Caco-2 (cell line): ENCODE results near the gene CBFA2T2. TPM values are rescaled to one million over a fixed set of nuclear protein-coding genes. Genes with fewer than 3 reads are reported as not detected.
"Not testable (repeated sequence)": the region's sequence is repeated elsewhere in the genome, so short reads cannot be mapped to it uniquely, and the experiment has no call there.

Experiments used
- BruUV-seq: library from RNA; stranded (reverse); fragments of 400-500 nt; replicated peaks from 2 replicates; lab custom pipeline; 2021; lab: Mats Ljungman, UMichigan
- CTCF ChIA-PET: fragments of 300-600 bp; sonication (Branson Sonifier 250); formaldehyde crosslinking; loops from one replicate; lab custom pipeline; 2022; ENCODE audit warnings: antibody characterized with exemption; lab: Charles Lee
- POLR2A ChIA-PET: fragments of 300-600 bp; sonication (Branson Sonifier 250); formaldehyde crosslinking; loops from one replicate; lab custom pipeline; 2022; ENCODE audit warnings: antibody characterized with exemption; lab: Charles Lee
- DNase-seq, 2 experiments: peaks; one replicate each; pipeline versions ENCODE4 v3.0.0 to v3.0.0-alpha.2; 2020 to 2022
- H3K27me3 ChIP-seq: replicated peaks from 2 replicates; pipeline ENCODE4 v1.6.0; 2011; ENCODE audit warnings: low read length; ENCODE audit not compliant: control insufficient read depth, insufficient read depth
- H3K36me3 ChIP-seq: 2 replicates; pipeline ENCODE4 v1.5.1; 2011; ENCODE audit warnings: low read length; ENCODE audit not compliant: control insufficient read depth, insufficient read depth
- H3K4me1 ChIP-seq: fragments of 250-450 bp; sonication (Bioruptor Pico); 2 replicates; pipeline ENCODE4 v1.5.1; 2020; ENCODE audit warnings: mild to moderate bottlenecking
- H3K4me3 ChIP-seq: 2 replicates; pipeline ENCODE4 v1.5.1; 2011; ENCODE audit warnings: low read depth, mild to moderate bottlenecking, control low read depth, low read length
- H3K9me3 ChIP-seq: fragments of 250-450 bp; sonication (Bioruptor Pico); 2 replicates; pipeline ENCODE4 v1.5.1; 2020; ENCODE audit warnings: mild to moderate bottlenecking, moderate library complexity
- H3K27ac Mint-ChIP-seq: one replicate; pipeline ENCODE4 v1.8.0; 2022; ENCODE audit warnings: mixed read lengths; ENCODE audit not compliant: unreplicated experiment
- H3K27me3 Mint-ChIP-seq: one replicate; pipeline ENCODE4 v1.8.0; 2022; ENCODE audit warnings: mixed read lengths; ENCODE audit not compliant: insufficient read depth, unreplicated experiment
- H3K36me3 Mint-ChIP-seq: one replicate; pipeline ENCODE4 v1.8.0; 2022; ENCODE audit warnings: mild to moderate bottlenecking, mixed read lengths; ENCODE audit not compliant: insufficient read depth, unreplicated experiment
- H3K4me1 Mint-ChIP-seq: one replicate; pipeline ENCODE4 v1.8.0; 2022; ENCODE audit warnings: low read depth, mixed read lengths; ENCODE audit not compliant: unreplicated experiment
- H3K4me3 Mint-ChIP-seq: one replicate; pipeline ENCODE4 v1.8.0; 2022; ENCODE audit warnings: mild to moderate bottlenecking, moderate library complexity, mixed read lengths; ENCODE audit not compliant: unreplicated experiment
- H3K9me3 Mint-ChIP-seq: one replicate; pipeline ENCODE4 v1.8.0; 2022; ENCODE audit warnings: mixed read lengths; ENCODE audit not compliant: unreplicated experiment
- intact Hi-C: fragments of 100-400 bp; cut with micrococcal nuclease; formaldehyde crosslinking; loops from one replicate; pipeline ENCODE4 v1.10.0; 2022; ENCODE audit not compliant: unreplicated experiment
- total RNA-seq: library from RNA; stranded (reverse); gene quantifications from 2 replicates; pipeline ENCODE4 v1.2.3, GENCODE V29; 2022
- TF ChIP-seq, protein P1 (sequence below), 2 experiments: fragments of 200-600 bp in 1 of 2; IDR thresholded peaks; 1 replicate in 1 of 2; 2 replicates in 1 of 2; pipeline versions ENCODE4 v1.5.1 to v1.8.0; 2011 to 2022; ENCODE audit warnings: antibody characterized with exemption in 1 of 2, control low read depth in 1 of 2, inconsistent platforms in 1 of 2, low read depth in 1 of 2, low read length in 1 of 2, mild to moderate bottlenecking in 1 of 2, moderate library complexity in 1 of 2; ENCODE audit not compliant: insufficient read depth in 1 of 2, severe bottlenecking in 1 of 2, unreplicated experiment in 1 of 2

Gene CBFA2T2
- total RNA-seq, 1 experiment from 2014 or later, result 30.6 TPM

DNA sequence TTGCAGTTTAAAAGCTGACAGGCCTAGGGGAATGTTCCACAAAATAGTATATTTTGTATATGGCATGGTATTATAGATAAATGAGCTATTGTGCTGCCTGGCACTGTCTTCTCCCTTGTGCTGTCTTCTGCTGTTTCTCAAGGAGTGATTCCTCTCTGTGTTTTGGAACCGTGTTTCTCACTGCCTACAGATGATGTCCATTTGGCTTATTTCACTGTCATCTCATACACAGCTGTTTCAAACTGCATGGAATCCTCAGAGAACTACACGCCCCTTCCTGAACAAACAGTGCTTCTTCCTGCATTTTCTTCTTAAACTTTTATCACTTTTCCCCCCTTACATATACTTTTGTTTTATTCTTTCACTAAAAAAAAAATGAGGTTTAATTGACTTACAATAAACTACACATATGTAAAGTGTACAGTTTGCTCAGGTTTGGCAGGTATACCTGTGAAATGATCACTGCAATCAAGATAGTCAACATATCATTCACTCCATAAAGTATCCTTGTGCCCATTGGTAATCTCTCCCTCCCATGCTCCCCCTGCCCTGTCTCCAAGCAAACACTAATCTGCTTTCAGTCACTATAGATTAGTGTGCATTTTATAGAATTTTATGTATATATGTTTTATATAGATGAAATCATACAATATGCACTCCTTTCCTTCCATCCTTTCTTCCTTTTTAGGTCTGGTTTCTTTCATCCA, 43.0 kb downstream of the CBFA2T2 start:
- TF ChIP-seq, protein P1, sequence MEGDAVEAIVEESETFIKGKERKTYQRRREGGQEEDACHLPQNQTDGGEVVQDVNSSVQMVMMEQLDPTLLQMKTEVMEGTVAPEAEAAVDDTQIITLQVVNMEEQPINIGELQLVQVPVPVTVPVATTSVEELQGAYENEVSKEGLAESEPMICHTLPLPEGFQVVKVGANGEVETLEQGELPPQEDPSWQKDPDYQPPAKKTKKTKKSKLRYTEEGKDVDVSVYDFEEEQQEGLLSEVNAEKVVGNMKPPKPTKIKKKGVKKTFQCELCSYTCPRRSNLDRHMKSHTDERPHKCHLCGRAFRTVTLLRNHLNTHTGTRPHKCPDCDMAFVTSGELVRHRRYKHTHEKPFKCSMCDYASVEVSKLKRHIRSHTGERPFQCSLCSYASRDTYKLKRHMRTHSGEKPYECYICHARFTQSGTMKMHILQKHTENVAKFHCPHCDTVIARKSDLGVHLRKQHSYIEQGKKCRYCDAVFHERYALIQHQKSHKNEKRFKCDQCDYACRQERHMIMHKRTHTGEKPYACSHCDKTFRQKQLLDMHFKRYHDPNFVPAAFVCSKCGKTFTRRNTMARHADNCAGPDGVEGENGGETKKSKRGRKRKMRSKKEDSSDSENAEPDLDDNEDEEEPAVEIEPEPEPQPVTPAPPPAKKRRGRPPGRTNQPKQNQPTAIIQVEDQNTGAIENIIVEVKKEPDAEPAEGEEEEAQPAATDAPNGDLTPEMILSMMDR (IDR thresholded peaks at IDR 0.05; ENCODE audit: insufficient read depth in 1 of 2, low read depth in 1 of 2, low read length in 1 of 2, severe bottlenecking in 1 of 2, unreplicated experiment in 1 of 2), result no peak
- no TSS peak for BruUV-seq
- Mint-ChIP-seq H3K27me3 (no peaks in the 10 kb centered on the region), H3K36me3 (no peaks in the 10 kb centered on the region), H3K4me3 (no peak overlapping the region), H3K27ac (no peak overlapping the region), H3K4me1 (peaks cover 25% of the 10 kb centered on the region), H3K9me3 (no peaks in the 10 kb centered on the region)
- intact Hi-C loops, result no loop called here
- ChIA-PET POLR2A (no interaction called here), CTCF (interaction anchor here (0.7 to 0.8 kb wide), 2 partner anchors 75 to 597 kb away, joined by 3 read pairs; no protein-coding TSS in a partner anchor)
- H3K27me3 ChIP-seq, result no peaks in the 10 kb centered on the region
- H3K4me3 ChIP-seq, result no peak overlapping the region
- H3K9me3 ChIP-seq, result no peaks in the 10 kb centered on the region
- no peak for DNase-seq
- H3K4me1 ChIP-seq, result no peaks in the 10 kb centered on the region; the same call in 1 of the 2 replicates
- no peaks in the 10 kb centered on the region for H3K36me3 ChIP-seq

DNA sequence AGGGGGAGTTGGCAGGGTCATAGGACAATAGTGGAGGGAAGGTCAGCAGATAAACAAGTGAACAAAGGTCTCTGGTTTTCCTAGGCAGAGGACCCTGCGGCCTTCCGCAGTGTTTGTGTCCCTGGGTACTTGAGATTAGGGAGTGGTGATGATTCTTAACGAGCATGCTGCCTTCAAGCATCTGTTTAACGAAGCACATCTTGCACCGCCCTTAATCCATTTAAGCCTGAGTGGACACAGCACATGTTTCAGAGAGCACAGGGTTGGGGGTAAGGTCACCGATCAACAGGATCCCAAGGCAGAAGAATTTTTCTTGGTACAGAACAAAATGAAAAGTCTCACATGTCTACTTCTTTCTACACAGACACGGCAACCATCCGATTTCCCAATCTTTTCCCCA, 45.8 kb downstream of the CBFA2T2 start:
- DNase-seq, H3K27me3 Mint-ChIP-seq, H3K9me3 Mint-ChIP-seq, H3K36me3 ChIP-seq, H3K4me1 ChIP-seq, CTCF ChIA-PET, intact Hi-C loops, H3K27ac Mint-ChIP-seq, H3K4me3 ChIP-seq, H3K36me3 Mint-ChIP-seq, H3K9me3 ChIP-seq, H3K27me3 ChIP-seq, BruUV-seq, POLR2A ChIA-PET, H3K4me3 Mint-ChIP-seq: not testable (repeated sequence)
- peaks cover 35% of the 10 kb centered on the region for H3K4me1 Mint-ChIP-seq

DNA sequence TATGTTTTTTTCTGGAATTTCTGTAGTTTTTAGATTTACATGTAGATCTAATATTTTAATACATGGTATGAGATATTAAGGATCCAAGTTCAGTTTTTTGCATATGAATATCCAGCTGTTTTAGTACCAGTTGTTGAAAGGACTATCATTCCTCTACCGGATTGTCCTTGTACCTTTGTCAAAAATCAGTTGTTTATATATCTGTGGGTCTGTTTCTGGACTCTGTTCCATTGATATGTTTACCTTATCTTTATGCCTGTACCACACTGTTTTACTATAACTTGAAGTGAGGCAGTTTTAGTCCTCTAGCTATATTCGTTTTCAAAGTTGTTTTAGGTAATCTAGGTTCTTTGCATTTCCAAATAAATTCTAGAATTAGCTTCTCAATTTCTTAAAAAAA, 47.7 kb downstream of the CBFA2T2 start:
- H3K4me3 Mint-ChIP-seq, result no peak overlapping the region
- Histone ChIP-seq H3K9me3 (no peaks in the 10 kb centered on the region), H3K4me3 (no peak overlapping the region), H3K27me3 (no peaks in the 10 kb centered on the region), H3K36me3 (no peaks in the 10 kb centered on the region), H3K4me1 (peaks cover 13% of the 10 kb centered on the region)
- intact Hi-C loops, result no loop called here
- DNase-seq, result no peak
- TF ChIP-seq, protein P1 (IDR thresholded peaks at IDR 0.05; ENCODE audit: insufficient read depth in 1 of 2, low read depth in 1 of 2, low read length in 1 of 2, severe bottlenecking in 1 of 2, unreplicated experiment in 1 of 2), result no peak
- BruUV-seq, result no TSS peak
- no peaks in the 10 kb centered on the region for H3K9me3 Mint-ChIP-seq
- no peak overlapping the region for H3K27ac Mint-ChIP-seq
- H3K27me3 Mint-ChIP-seq, result no peaks in the 10 kb centered on the region
- no peaks in the 10 kb centered on the region for H3K36me3 Mint-ChIP-seq
- H3K4me1 Mint-ChIP-seq, result peaks cover 27% of the 10 kb centered on the region
- ChIA-PET POLR2A (no interaction called here), CTCF (no interaction called here)
